Neural progenitor cell (in vitro differentiated cells): ENCODE measurements around the gene IFNA7. TPM values are rescaled to one million over a fixed set of nuclear protein-coding genes. Genes with fewer than 3 reads are reported as not detected.

ENCODE experiments used
- DNase-seq: peaks from one replicate; pipeline ENCODE4 v3.0.0-alpha.2; 2016; ENCODE audit warnings: low spot score
- H2AFZ ChIP-seq: fragments of 200-600 bp; sonication (generic); replicated peaks from 2 replicates; pipeline ENCODE4 v1.6.1; 2016; ENCODE audit warnings: antibody characterized with exemption
- H3F3A ChIP-seq: fragments of 200-600 bp; sonication (generic); 2 replicates; pipeline ENCODE4 v1.6.1; 2016; ENCODE audit warnings: antibody characterized with exemption, low read depth
- H3K27ac ChIP-seq: fragments of 200-600 bp; sonication (generic); 2 replicates; pipeline ENCODE4 v1.5.1; 2016; ENCODE audit warnings: mild to moderate bottlenecking
- H3K27me3 ChIP-seq: fragments of 200-600 bp; sonication (generic); 2 replicates; pipeline ENCODE4 v1.6.1; 2016; ENCODE audit warnings: mild to moderate bottlenecking, moderate library complexity
- H3K36me3 ChIP-seq: fragments of 200-600 bp; sonication (generic); 2 replicates; pipeline ENCODE4 v1.5.1; 2016
- H3K4me1 ChIP-seq: fragments of 200-600 bp; sonication (generic); 2 replicates; pipeline ENCODE4 v1.6.1; 2016; ENCODE audit warnings: mixed run types
- H3K4me2 ChIP-seq: fragments of 200-600 bp; sonication (generic); 2 replicates; pipeline ENCODE4 v1.6.1; 2016
- H3K4me3 ChIP-seq: fragments of 200-600 bp; sonication (generic); 2 replicates; pipeline ENCODE4 v1.5.1; 2016
- H3K79me2 ChIP-seq: fragments of 200-600 bp; sonication (generic); 2 replicates; pipeline ENCODE4 v1.6.1; 2016; ENCODE audit warnings: low read depth
- H3K9ac ChIP-seq: fragments of 200-600 bp; sonication (generic); 2 replicates; pipeline ENCODE4 v1.6.1; 2016
- H3K9me3 ChIP-seq: fragments of 200-600 bp; sonication (generic); 2 replicates; pipeline ENCODE4 v1.5.1; 2016; ENCODE audit warnings: low read depth
- H4K20me1 ChIP-seq: fragments of 200-600 bp; sonication (generic); 2 replicates; pipeline ENCODE4 v1.6.1; 2016; ENCODE audit warnings: low read depth
- H3K27ac Mint-ChIP-seq: 3 replicates; pipeline ENCODE4 v1.8.0; 2021; ENCODE audit warnings: mixed read lengths
- H3K27me3 Mint-ChIP-seq: 2 replicates; pipeline ENCODE4 v1.8.0; 2022; ENCODE audit warnings: low read depth, mild to moderate bottlenecking, inconsistent platforms, moderate library complexity, mixed read lengths; ENCODE audit not compliant: insufficient read depth
- H3K36me3 Mint-ChIP-seq: 3 replicates; pipeline ENCODE4 v1.8.0; 2021; ENCODE audit warnings: mixed read lengths
- H3K4me1 Mint-ChIP-seq: 3 replicates; pipeline ENCODE4 v1.8.0; 2021; ENCODE audit warnings: mixed read lengths
- H3K4me3 Mint-ChIP-seq: 3 replicates; pipeline ENCODE4 v1.8.0; 2021; ENCODE audit warnings: mild to moderate bottlenecking, moderate library complexity, mixed read lengths
- H3K9me3 Mint-ChIP-seq: 3 replicates; pipeline ENCODE4 v1.8.0; 2020; ENCODE audit warnings: mixed read lengths
- EZH2 ChIP-seq: fragments of 200-600 bp; sonication (generic); IDR thresholded peaks from 2 replicates; pipeline ENCODE4 v1.6.1; 2017; ENCODE audit warnings: antibody characterized with exemption, mild to moderate bottlenecking, moderate library complexity
- small RNA-seq: library from RNA; depleted of rRNA; stranded (forward); fragments of <200 nt; gene quantifications from one replicate; pipeline ENCODE3, GENCODE V24; 2015
- total RNA-seq: library from RNA; depleted of rRNA; stranded (reverse); fragments of >200 nt; gene quantifications from 2 replicates; pipeline ENCODE4 v1.2.3, GENCODE V29; 2015; ENCODE audit warnings: low replicate concordance

Gene IFNA7
- total RNA-seq, 1 donor from 2014 or later: not detected

DNA sequence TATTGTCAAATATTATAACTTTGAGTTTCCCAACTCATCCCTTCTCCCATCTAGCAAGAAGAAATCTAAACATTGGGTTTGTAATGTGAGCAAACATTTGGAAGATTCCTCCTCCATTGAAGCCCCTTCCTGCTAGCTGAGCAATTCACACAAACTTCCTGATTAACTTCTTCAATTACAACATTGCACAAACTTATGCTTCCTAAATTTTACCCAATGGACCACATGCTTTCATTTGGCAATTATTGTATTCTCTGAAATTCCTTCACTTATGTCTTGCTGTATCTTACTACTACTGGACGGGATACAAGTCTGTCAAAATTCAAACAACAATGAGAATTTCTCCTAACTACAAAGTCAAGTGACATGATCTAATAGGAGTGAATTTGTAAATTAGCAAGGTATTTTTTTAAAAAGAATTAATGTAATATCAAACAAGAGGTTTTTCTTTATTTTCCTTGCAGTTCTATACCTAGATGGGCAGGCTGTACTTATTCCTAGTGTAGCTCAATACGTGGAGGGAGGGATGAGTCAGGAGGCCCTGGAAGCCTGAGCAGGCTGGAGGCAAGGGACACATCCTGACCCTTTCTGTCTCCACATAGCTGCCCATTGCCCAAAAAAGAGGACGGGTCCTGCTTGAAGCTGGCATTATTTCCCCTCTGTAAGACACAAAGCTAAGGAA, 48.5 kb downstream of the IFNA7 start:
- Mint-ChIP-seq H3K4me1 (peaks cover 7% of the 10 kb centered on the region), H3K9me3 (peaks cover 6% of the 10 kb centered on the region), H3K27ac (no peak overlapping the region), H3K4me3 (no peak overlapping the region), H3K36me3 (peaks cover 2% of the 10 kb centered on the region), H3K27me3 (no peaks in the 10 kb centered on the region)
- H3K79me2 ChIP-seq: no peaks in the 10 kb centered on the region
- TF ChIP-seq EZH2: no peak
- no peak overlapping the region for H3K9ac ChIP-seq
- H3K4me2 ChIP-seq: peak overlapping the region; percentile 30
- H3K4me1 ChIP-seq: no peaks in the 10 kb centered on the region
- H3K27ac ChIP-seq: no peak overlapping the region
- H3K27me3 ChIP-seq: no peaks in the 10 kb centered on the region
- DNase-seq: no peak
- no peaks in the 10 kb centered on the region for H4K20me1 ChIP-seq
- H2AFZ ChIP-seq: peak overlapping the region; percentile 83
- no peaks in the 10 kb centered on the region for H3F3A ChIP-seq
- no peaks in the 10 kb centered on the region for H3K36me3 ChIP-seq
- no peak overlapping the region for H3K4me3 ChIP-seq
- H3K9me3 ChIP-seq: no peaks in the 10 kb centered on the region

Small RNA genes lying within 50 kb of the gene (small RNA-seq; reads per million reads assigned to genes)
- gene RF00019: not detected

Other genes with a start within 250 kb of the IFNA7 start
- gene HACD4, start 170.6 kb downstream of the IFNA7 start, total RNA-seq: 1.1 and 1.2 TPM in 2 replicates
- not detected in 2 replicates for gene IFNB1, start 124.3 kb downstream of the IFNA7 start, total RNA-seq
- gene IFNW1, start 60.4 kb downstream of the IFNA7 start, total RNA-seq: not detected in 2 replicates
- not detected in 2 replicates for gene IFNA21, start 35.5 kb downstream of the IFNA7 start, total RNA-seq
- gene IFNA4, start 14.6 kb downstream of the IFNA7 start, total RNA-seq: not detected in 2 replicates
- not detected in 2 replicates for gene IFNA10, start 4.9 kb upstream of the IFNA7 start, total RNA-seq
- not detected in 2 replicates for gene IFNA16, start 15.1 kb upstream of the IFNA7 start, total RNA-seq
- gene IFNA17, start 26.0 kb upstream of the IFNA7 start, total RNA-seq: not detected in 2 replicates
- not detected in 2 replicates for gene IFNA14, start 37.8 kb upstream of the IFNA7 start, total RNA-seq
- 0.21 TPM in 1 of 2 replicates, not detected in the other for gene IFNA5, start 103.1 kb upstream of the IFNA7 start, total RNA-seq
- gene KLHL9, start 133.2 kb upstream of the IFNA7 start, total RNA-seq: 33.5 and 42.0 TPM in 2 replicates
- gene IFNA6, start 148.7 kb upstream of the IFNA7 start, total RNA-seq: not detected in 2 replicates
- not detected in 2 replicates for gene IFNA13, start 165.9 kb upstream of the IFNA7 start, total RNA-seq
- not detected in 2 replicates for gene IFNA2, start 183.2 kb upstream of the IFNA7 start, total RNA-seq
- gene IFNA8, start 206.9 kb upstream of the IFNA7 start, total RNA-seq: not detected in 2 replicates
- not detected in 2 replicates for gene IFNA1, start 238.2 kb upstream of the IFNA7 start, total RNA-seq